Measurements from ENCODE around the gene AGFG2. TPM values are rescaled to one million over a fixed set of nuclear protein-coding genes. Genes with fewer than 3 reads are reported as not detected.
A peak's percentile ranks its signal among the peaks of the same experiment; 100 is the strongest.

Gene AGFG2
- total and polyA plus RNA-seq, 8 donors: 21.2 to 34.9 (median 28.1) TPM

DNA sequence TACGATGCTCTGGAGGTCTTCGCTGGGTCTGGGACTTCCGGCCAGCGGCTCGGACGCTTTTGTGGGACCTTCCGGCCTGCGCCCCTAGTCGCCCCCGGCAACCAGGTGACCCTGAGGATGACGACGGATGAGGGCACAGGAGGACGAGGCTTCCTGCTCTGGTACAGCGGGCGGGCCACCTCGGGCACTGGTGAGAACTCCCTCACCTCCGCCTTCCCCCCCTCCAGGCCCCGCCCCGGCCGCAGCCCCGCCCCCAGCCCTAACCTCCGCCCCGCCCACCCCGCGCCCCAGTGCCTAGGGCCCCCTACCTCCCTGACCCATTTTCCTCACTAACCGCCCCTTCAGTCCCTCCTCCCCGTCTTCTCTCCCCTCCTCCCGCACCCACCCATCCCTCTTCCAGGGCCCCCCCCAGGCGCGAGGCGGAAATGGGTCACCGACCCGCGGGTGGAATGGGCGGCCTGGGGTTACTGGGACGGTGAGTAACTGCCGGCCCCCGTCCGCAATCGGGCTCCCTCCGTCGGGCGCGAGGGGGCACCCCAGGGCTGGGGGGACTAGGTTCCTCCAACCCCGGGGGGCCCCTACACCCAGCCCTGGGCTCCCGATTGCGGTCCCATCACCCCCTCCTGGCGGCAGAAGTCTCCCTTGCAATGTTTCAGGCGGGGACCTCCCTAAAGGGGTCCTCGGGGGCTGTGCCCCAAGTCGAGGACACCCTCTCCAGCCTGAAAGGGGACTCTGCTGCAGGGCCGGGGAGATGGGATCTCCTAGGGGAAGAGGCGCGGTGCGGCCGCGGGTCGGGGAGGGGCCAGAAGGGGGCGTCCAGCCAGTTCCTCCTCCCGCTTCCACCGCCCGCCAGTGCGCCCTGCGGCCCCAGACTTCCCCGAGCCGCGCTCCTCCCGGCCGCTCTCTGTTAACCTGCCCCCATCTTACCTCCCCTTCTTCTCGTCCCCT, 65.3 kb downstream of the AGFG2 start:
- peaks cover 0 to 25% of the 10 kb centered on the region in 2 donors for H3K4me1 ChIP-seq
- H3K27me3 ChIP-seq: peaks cover 0 to 24% of the 10 kb centered on the region in 2 donors
- TF ChIP-seq, protein P1, sequence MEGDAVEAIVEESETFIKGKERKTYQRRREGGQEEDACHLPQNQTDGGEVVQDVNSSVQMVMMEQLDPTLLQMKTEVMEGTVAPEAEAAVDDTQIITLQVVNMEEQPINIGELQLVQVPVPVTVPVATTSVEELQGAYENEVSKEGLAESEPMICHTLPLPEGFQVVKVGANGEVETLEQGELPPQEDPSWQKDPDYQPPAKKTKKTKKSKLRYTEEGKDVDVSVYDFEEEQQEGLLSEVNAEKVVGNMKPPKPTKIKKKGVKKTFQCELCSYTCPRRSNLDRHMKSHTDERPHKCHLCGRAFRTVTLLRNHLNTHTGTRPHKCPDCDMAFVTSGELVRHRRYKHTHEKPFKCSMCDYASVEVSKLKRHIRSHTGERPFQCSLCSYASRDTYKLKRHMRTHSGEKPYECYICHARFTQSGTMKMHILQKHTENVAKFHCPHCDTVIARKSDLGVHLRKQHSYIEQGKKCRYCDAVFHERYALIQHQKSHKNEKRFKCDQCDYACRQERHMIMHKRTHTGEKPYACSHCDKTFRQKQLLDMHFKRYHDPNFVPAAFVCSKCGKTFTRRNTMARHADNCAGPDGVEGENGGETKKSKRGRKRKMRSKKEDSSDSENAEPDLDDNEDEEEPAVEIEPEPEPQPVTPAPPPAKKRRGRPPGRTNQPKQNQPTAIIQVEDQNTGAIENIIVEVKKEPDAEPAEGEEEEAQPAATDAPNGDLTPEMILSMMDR (IDR thresholded peaks at IDR 0.05): peak; percentile 32 to 35
- no peaks in the 10 kb centered on the region for H3K36me3 ChIP-seq
- H3K4me3 ChIP-seq: peak overlapping the region; percentile 54 to 74
- ATAC-seq (peak; percentile 82), DNase-seq (peak in 3 of 4 donors; percentile 71 to 95 (median 79))
- no peaks in the 10 kb centered on the region for H3K9me3 ChIP-seq
- intact Hi-C loops (cut with DNase I): no loop called here
- H3K27ac ChIP-seq: peak overlapping the region; percentile 48 to 57

DNA sequence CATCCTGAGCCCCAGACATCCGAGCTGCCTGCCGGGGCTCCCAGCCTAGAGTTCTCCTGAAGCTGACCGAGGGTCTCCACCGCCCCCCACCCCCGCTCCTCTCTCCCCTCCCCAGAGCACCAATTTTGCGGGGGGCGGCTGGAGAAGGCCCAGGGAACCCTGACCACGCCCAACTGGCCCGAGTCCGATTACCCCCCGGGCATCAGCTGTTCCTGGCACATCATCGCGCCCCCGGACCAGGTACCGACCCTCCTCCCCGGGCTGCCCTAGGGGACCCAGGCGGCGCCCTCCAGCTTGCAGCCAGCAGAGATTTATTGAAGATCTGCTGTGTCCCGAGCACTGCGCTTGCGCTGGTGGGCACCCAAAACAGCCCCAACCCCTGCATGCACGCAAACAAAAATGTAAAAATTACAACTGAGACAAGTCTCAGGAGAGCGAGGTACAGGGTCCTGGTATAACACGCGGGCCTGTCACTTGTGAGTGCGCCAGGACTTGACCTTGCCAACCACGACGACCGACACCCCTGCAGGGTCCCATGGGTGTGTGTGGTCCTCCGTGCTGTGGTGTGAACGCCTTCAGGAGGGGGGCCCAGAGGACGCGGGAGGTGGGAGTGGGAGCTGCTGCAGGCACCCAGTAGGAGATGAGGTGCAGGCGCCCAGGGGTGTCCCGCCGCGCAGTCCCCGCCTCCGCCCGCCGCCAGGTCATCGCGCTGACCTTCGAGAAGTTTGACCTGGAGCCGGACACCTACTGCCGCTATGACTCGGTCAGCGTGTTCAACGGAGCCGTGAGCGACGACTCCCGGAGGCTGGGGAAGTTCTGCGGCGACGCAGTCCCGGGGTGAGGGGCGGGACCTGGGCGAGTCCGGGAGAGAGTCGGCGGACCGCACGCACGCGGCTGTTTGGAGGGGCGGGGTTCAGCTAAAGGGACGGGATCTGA, 66.2 kb downstream of the AGFG2 start:
- peak; percentile 42 for ATAC-seq
- H3K4me3 ChIP-seq: peak overlapping the region; percentile 54 to 74
- TF ChIP-seq, protein P1 (IDR thresholded peaks at IDR 0.05): no peak
- peak in 3 of 4 donors; percentile 39 to 91 (median 59) for DNase-seq
- H3K36me3 ChIP-seq: no peaks in the 10 kb centered on the region
- peaks cover 0 to 24% of the 10 kb centered on the region in 2 donors for H3K27me3 ChIP-seq
- intact Hi-C loops (cut with DNase I): no loop called here
- H3K4me1 ChIP-seq: peaks cover 0 to 25% of the 10 kb centered on the region in 2 donors
- H3K9me3 ChIP-seq: no peaks in the 10 kb centered on the region
- peak overlapping the region; percentile 18 to 57 for H3K27ac ChIP-seq

DNA sequence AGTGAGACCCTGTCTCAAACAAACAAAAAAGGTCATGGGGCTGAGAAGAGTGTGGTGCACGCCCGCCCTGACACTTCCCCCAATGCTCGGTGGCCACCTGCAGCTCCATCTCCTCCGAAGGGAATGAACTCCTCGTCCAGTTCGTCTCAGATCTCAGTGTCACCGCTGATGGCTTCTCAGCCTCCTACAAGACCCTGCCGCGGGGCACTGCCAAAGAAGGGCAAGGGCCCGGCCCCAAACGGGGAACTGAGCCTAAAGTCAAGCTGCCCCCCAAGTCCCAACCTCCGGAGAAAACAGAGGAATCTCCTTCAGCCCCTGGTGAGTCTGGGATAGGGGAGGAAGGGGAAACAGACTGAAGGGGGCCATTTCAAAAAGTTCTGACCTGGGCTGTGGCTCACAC, 67.3 kb downstream of the AGFG2 start:
- Histone ChIP-seq H3K27ac (no peak overlapping the region), H3K27me3 (peaks cover 0 to 24% of the 10 kb centered on the region in 2 donors), H3K36me3 (no peaks in the 10 kb centered on the region), H3K4me3 (no peak overlapping the region), H3K4me1 (peaks cover 0 to 25% of the 10 kb centered on the region in 2 donors), H3K9me3 (no peaks in the 10 kb centered on the region)
- DNase-seq (peak in 1 of 4 donors; percentile 74), ATAC-seq (no peak)
- intact Hi-C loops (cut with DNase I): no loop called here
- TF ChIP-seq, protein P1 (IDR thresholded peaks at IDR 0.05): no peak

DNA sequence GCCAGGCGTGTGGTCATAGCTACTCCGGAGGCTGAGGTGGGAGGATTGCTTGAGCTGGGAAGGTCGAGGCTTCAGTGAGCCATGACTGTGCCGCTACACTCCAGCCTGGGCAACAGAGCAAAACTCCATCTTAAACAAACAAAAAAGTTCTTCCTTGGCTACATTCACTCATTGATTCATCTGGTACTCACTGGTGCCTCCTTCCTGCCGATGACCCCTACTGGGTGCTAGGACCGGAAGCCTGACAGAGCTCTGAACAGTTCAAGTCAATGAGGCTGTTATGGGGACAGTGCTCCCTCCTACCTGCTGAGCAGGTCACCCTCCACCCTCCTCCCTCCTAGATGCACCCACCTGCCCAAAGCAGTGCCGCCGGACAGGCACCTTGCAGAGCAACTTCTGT, 68.1 kb downstream of the AGFG2 start:
- DNase-seq (no peak), ATAC-seq (no peak)
- peaks cover 0 to 24% of the 10 kb centered on the region in 2 donors for H3K27me3 ChIP-seq
- intact Hi-C loops (cut with DNase I): no loop called here
- H3K36me3 ChIP-seq: no peaks in the 10 kb centered on the region
- TF ChIP-seq, protein P1 (IDR thresholded peaks at IDR 0.05): no peak
- H3K9me3 ChIP-seq: no peaks in the 10 kb centered on the region
- no peak overlapping the region for H3K4me3 ChIP-seq
- no peak overlapping the region for H3K27ac ChIP-seq
- H3K4me1 ChIP-seq: peaks cover 0 to 25% of the 10 kb centered on the region in 2 donors
